ENCODE data around the gene MMP20. TPM values are rescaled to one million over a fixed set of nuclear protein-coding genes. Genes with fewer than 3 reads are reported as not detected.
A peak's percentile ranks its signal among the peaks of the same experiment; 100 is the strongest.

Gene MMP20
- total RNA-seq, 1 donor from 2014 or later: not detected

GRCh38 chr11:102666331-102666957, 41.3 kb upstream of the MMP20 start:
- no peak overlapping the region for H3K27ac Mint-ChIP-seq (ENCODE audit: unreplicated experiment)
- H3K4me1 ChIP-seq (ENCODE audit: insufficient read depth, low read length): no peaks in the 10 kb centered on the region
- no peak overlapping the region for H3K4me2 ChIP-seq (ENCODE audit: low read length)
- H3K4me3 Mint-ChIP-seq (ENCODE audit: unreplicated experiment): no peak overlapping the region
- no peaks in the 10 kb centered on the region for H3K79me2 ChIP-seq (ENCODE audit: insufficient read depth, low read length)
- no peak overlapping the region for H2AFZ ChIP-seq (ENCODE audit: low read depth, low read length)
- peaks cover 2% of the 10 kb centered on the region for H3K4me1 Mint-ChIP-seq (ENCODE audit: low read depth, unreplicated experiment)
- no peak overlapping the region for H3K27ac ChIP-seq (ENCODE audit: low read depth, low read length)
- H3K9me3 ChIP-seq (ENCODE audit: insufficient read depth, low read depth, low read length): no peaks in the 10 kb centered on the region
- peaks cover 3% of the 10 kb centered on the region for H3K27me3 Mint-ChIP-seq (ENCODE audit: low read depth, unreplicated experiment)
- peak; percentile 5 for DNase-seq (ENCODE audit: low read depth)
- peaks cover 3% of the 10 kb centered on the region for H3K9me3 Mint-ChIP-seq (ENCODE audit: unreplicated experiment)
- no peak overlapping the region for H3K4me3 ChIP-seq (ENCODE audit: insufficient read depth, low read depth, low read length)
- no peak overlapping the region for H3K9ac ChIP-seq (ENCODE audit: low read length)
- H4K20me1 ChIP-seq (ENCODE audit: insufficient read depth, low read length): no peaks in the 10 kb centered on the region
- TF ChIP-seq EZH2 (IDR thresholded peaks at IDR 0.05; ENCODE audit: insufficient read depth, low read length): no peak
- TF ChIP-seq, protein P1, sequence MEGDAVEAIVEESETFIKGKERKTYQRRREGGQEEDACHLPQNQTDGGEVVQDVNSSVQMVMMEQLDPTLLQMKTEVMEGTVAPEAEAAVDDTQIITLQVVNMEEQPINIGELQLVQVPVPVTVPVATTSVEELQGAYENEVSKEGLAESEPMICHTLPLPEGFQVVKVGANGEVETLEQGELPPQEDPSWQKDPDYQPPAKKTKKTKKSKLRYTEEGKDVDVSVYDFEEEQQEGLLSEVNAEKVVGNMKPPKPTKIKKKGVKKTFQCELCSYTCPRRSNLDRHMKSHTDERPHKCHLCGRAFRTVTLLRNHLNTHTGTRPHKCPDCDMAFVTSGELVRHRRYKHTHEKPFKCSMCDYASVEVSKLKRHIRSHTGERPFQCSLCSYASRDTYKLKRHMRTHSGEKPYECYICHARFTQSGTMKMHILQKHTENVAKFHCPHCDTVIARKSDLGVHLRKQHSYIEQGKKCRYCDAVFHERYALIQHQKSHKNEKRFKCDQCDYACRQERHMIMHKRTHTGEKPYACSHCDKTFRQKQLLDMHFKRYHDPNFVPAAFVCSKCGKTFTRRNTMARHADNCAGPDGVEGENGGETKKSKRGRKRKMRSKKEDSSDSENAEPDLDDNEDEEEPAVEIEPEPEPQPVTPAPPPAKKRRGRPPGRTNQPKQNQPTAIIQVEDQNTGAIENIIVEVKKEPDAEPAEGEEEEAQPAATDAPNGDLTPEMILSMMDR (IDR thresholded peaks at IDR 0.05; ENCODE audit: insufficient read depth, low read depth, low read length): peak; percentile 90
- no peaks in the 10 kb centered on the region for H3K36me3 Mint-ChIP-seq (ENCODE audit: low read depth, unreplicated experiment)
- H3K36me3 ChIP-seq (ENCODE audit: insufficient read depth, low read length): no peaks in the 10 kb centered on the region
- no peaks in the 10 kb centered on the region for H3K27me3 ChIP-seq (ENCODE audit: insufficient read depth, low read length)
- peak; percentile 69 for FAIRE-seq

GRCh38 chr11:102664001-102664752, 39.0 kb upstream of the MMP20 start:
- H3K79me2 ChIP-seq (ENCODE audit: insufficient read depth, low read length): no peaks in the 10 kb centered on the region
- H3K27ac ChIP-seq (ENCODE audit: low read depth, low read length): no peak overlapping the region
- H3K4me2 ChIP-seq (ENCODE audit: low read length): no peak overlapping the region
- no peaks in the 10 kb centered on the region for H3K27me3 ChIP-seq (ENCODE audit: insufficient read depth, low read length)
- no peaks in the 10 kb centered on the region for H3K4me1 ChIP-seq (ENCODE audit: insufficient read depth, low read length)
- H3K27ac Mint-ChIP-seq (ENCODE audit: unreplicated experiment): no peak overlapping the region
- peaks cover 2% of the 10 kb centered on the region for H3K9me3 Mint-ChIP-seq (ENCODE audit: unreplicated experiment)
- no peaks in the 10 kb centered on the region for H3K4me1 Mint-ChIP-seq (ENCODE audit: low read depth, unreplicated experiment)
- no peak overlapping the region for H3K9ac ChIP-seq (ENCODE audit: low read length)
- FAIRE-seq (no peak), DNase-seq (ENCODE audit: low read depth) (no peak)
- H3K36me3 Mint-ChIP-seq (ENCODE audit: low read depth, unreplicated experiment): no peaks in the 10 kb centered on the region
- H3K4me3 Mint-ChIP-seq (ENCODE audit: unreplicated experiment): no peak overlapping the region
- H3K4me3 ChIP-seq (ENCODE audit: insufficient read depth, low read depth, low read length): no peak overlapping the region
- peaks cover 5% of the 10 kb centered on the region for H3K27me3 Mint-ChIP-seq (ENCODE audit: low read depth, unreplicated experiment)
- no peaks in the 10 kb centered on the region for H3K36me3 ChIP-seq (ENCODE audit: insufficient read depth, low read length)
- no peaks in the 10 kb centered on the region for H3K9me3 ChIP-seq (ENCODE audit: insufficient read depth, low read depth, low read length)
- no peak overlapping the region for H2AFZ ChIP-seq (ENCODE audit: low read depth, low read length)
- H4K20me1 ChIP-seq (ENCODE audit: insufficient read depth, low read length): no peaks in the 10 kb centered on the region
- TF ChIP-seq, protein P1 (IDR thresholded peaks at IDR 0.05; ENCODE audit: insufficient read depth, low read depth, low read length): no peak
- TF ChIP-seq EZH2 (IDR thresholded peaks at IDR 0.05; ENCODE audit: insufficient read depth, low read length): no peak

- Histone ChIP-seq H4K20me1 (ENCODE audit: insufficient read depth, low read length) (no peaks in the 10 kb centered on the region), H2AFZ (ENCODE audit: low read depth, low read length) (no peak overlapping the region), H3K27ac (ENCODE audit: low read depth, low read length) (no peak overlapping the region), H3K4me1 (ENCODE audit: insufficient read depth, low read length) (no peaks in the 10 kb centered on the region), H3K36me3 (ENCODE audit: insufficient read depth, low read length) (no peaks in the 10 kb centered on the region), H3K9me3 (ENCODE audit: insufficient read depth, low read depth, low read length) (no peaks in the 10 kb centered on the region), H3K4me3 (ENCODE audit: insufficient read depth, low read depth, low read length) (no peak overlapping the region), H3K4me2 (ENCODE audit: low read length) (no peak overlapping the region), H3K27me3 (ENCODE audit: insufficient read depth, low read length) (no peaks in the 10 kb centered on the region), H3K9ac (ENCODE audit: low read length) (no peak overlapping the region), H3K79me2 (ENCODE audit: insufficient read depth, low read length) (no peaks in the 10 kb centered on the region)
- no peak for TF ChIP-seq EZH2 (IDR thresholded peaks at IDR 0.05; ENCODE audit: insufficient read depth, low read length)
- TF ChIP-seq, protein P1 (IDR thresholded peaks at IDR 0.05; ENCODE audit: insufficient read depth, low read depth, low read length): no peak
- no peaks in the 10 kb centered on the region for H3K36me3 Mint-ChIP-seq (ENCODE audit: low read depth, unreplicated experiment)
- no peaks in the 10 kb centered on the region for H3K4me1 Mint-ChIP-seq (ENCODE audit: low read depth, unreplicated experiment)
- no peak overlapping the region for H3K27ac Mint-ChIP-seq (ENCODE audit: unreplicated experiment)
- no peaks in the 10 kb centered on the region for H3K9me3 Mint-ChIP-seq (ENCODE audit: unreplicated experiment)
- H3K27me3 Mint-ChIP-seq (ENCODE audit: low read depth, unreplicated experiment): peaks cover 5% of the 10 kb centered on the region
- DNase-seq (ENCODE audit: low read depth) (no peak), FAIRE-seq (no peak)
- no peak overlapping the region for H3K4me3 Mint-ChIP-seq (ENCODE audit: unreplicated experiment)
Measured at GRCh38 chr11:102662607-102663006, 37.5 kb upstream of the MMP20 start.

All from astrocyte (in vitro differentiated cells and primary cell).